Hepatocyte (in vitro differentiated cells): ENCODE data around the gene STK39. TPM values are rescaled to one million over a fixed set of nuclear protein-coding genes. Genes with fewer than 3 reads are reported as not detected.

Experiments used
- DNase-seq: peaks from one replicate; pipeline ENCODE4 v3.0.0-alpha.2; 2016; ENCODE audit warnings: low spot score
- H2AFZ ChIP-seq: fragments of 200-600 bp; sonication (generic); 2 replicates; pipeline ENCODE4 v1.6.0; 2016; ENCODE audit warnings: antibody characterized with exemption, mild to moderate bottlenecking
- H3K27ac ChIP-seq: fragments of 200-600 bp; sonication (generic); 2 replicates; pipeline ENCODE4 v1.5.1; 2016; ENCODE audit warnings: mild to moderate bottlenecking
- H3K27me3 ChIP-seq: fragments of 200-600 bp; sonication (generic); 2 replicates; pipeline ENCODE4 v1.6.1; 2016
- H3K36me3 ChIP-seq: fragments of 200-600 bp; sonication (generic); replicated peaks from 2 replicates; pipeline ENCODE4 v1.5.1; 2016; ENCODE audit warnings: low read depth; ENCODE audit not compliant: insufficient read depth
- H3K4me1 ChIP-seq: fragments of 200-600 bp; sonication (generic); 2 replicates; pipeline ENCODE4 v1.5.1; 2016; ENCODE audit warnings: mild to moderate bottlenecking, moderate library complexity; ENCODE audit not compliant: insufficient read depth
- H3K4me2 ChIP-seq: fragments of 200-600 bp; sonication (generic); 2 replicates; pipeline ENCODE4 v1.6.0; 2016
- H3K4me3 ChIP-seq: fragments of 200-600 bp; sonication (generic); 2 replicates; pipeline ENCODE4 v1.5.1; 2016; ENCODE audit warnings: mild to moderate bottlenecking
- H3K79me2 ChIP-seq: fragments of 200-600 bp; sonication (generic); 2 replicates; pipeline ENCODE4 v1.6.0; 2017; ENCODE audit warnings: mild to moderate bottlenecking
- H3K9me2 ChIP-seq: fragments of 200-600 bp; sonication (generic); replicated peaks from 2 replicates; pipeline ENCODE4 v1.6.0; 2017; ENCODE audit warnings: mild to moderate bottlenecking; ENCODE audit not compliant: insufficient read depth
- H3K9me3 ChIP-seq: fragments of 200-600 bp; sonication (generic); 2 replicates; pipeline ENCODE4 v1.5.1; 2016; ENCODE audit warnings: low read depth, mild to moderate bottlenecking
- H4K20me1 ChIP-seq: fragments of 200-600 bp; sonication (generic); 2 replicates; pipeline ENCODE4 v1.6.0; 2016; ENCODE audit warnings: mild to moderate bottlenecking; ENCODE audit not compliant: insufficient read depth, poor library complexity, severe bottlenecking
- CTCF ChIP-seq: fragments of 200-600 bp; sonication (generic); IDR thresholded peaks from 2 replicates; pipeline ENCODE4 v1.5.1; 2016; ENCODE audit warnings: antibody characterized with exemption, mild to moderate bottlenecking; ENCODE audit not compliant: poor library complexity
- EZH2 ChIP-seq: fragments of 200-600 bp; sonication (generic); IDR thresholded peaks from 2 replicates; pipeline ENCODE4 v1.6.1; 2016; ENCODE audit warnings: antibody characterized with exemption, mild to moderate bottlenecking, borderline replicate concordance
- EZH2phosphoT487 ChIP-seq: fragments of 200-600 bp; sonication (generic); IDR thresholded peaks from one replicate; pipeline ENCODE4 v1.6.1; 2018; ENCODE audit warnings: antibody characterized with exemption, mild to moderate bottlenecking, low read depth, moderate library complexity; ENCODE audit not compliant: unreplicated experiment, severe bottlenecking
- WGBS: methylation state at CpG from one replicate; pipeline ENCODE4 v1.1.6; 2016; ENCODE audit warnings: low lambda C conversion rate; ENCODE audit errors: missing lambda C conversion rate; 5-methylcytosine and 5-hydroxymethylcytosine counted together
- polyA plus RNA-seq: library from polyadenylated mRNA; unstranded; fragments of >200 nt; fragmentation: Nextera tagmentation; extraction: Ambion mirVana; gene quantifications from 2 replicates; pipeline ENCODE4 v1.2.1, GENCODE V29; 2016
- total RNA-seq: library from RNA; depleted of rRNA; stranded (reverse); fragments of >200 nt; gene quantifications from 2 replicates; pipeline ENCODE4 v1.2.3, GENCODE V29; 2014

STK39 gene
- total and polyA plus RNA-seq, 2 experiments from 2014 or later, result 26.9 to 39.4 TPM

GRCh38 chr2:168118733-168119514, 128.5 kb downstream of the STK39 start:
- no peak overlapping the region for H3K4me2 ChIP-seq
- no peaks in the 10 kb centered on the region for H3K4me1 ChIP-seq
- H4K20me1 ChIP-seq, result no peaks in the 10 kb centered on the region
- H3K36me3 ChIP-seq, result no peaks in the 10 kb centered on the region
- H3K4me3 ChIP-seq, result no peak overlapping the region
- TF ChIP-seq CTCF (peak; percentile 82), EZH2phosphoT487 (no peak)
- no peaks in the 10 kb centered on the region for H3K79me2 ChIP-seq
- WGBS, result 68% methylated on average over 10 of the region's 10 CpGs
- no peaks in the 10 kb centered on the region for H3K9me3 ChIP-seq
- no peaks in the 10 kb centered on the region for H3K9me2 ChIP-seq
- H3K27ac ChIP-seq, result no peak overlapping the region
- DNase-seq, result peak; percentile 90
- no peak overlapping the region for H2AFZ ChIP-seq
- H3K27me3 ChIP-seq, result no peaks in the 10 kb centered on the region

DNA sequence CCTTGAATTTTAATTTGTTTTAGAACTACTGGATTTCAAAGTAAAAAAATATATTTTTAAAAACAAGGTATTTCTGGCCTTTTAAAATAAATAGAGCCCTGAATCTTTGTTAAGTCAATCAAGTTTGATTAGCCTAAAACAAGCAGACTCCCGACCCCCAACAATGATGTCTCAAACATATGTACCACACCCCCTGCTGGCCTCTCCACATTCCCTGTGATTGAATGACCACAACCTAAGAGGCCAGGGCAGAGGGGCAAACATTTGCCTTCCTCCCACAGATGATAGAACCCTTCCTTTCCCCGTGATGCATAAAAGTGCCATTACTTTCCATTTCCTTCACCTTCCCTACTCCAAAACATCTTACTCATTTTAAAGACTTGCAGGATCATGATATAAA, 130.9 kb downstream of the STK39 start:
- Histone ChIP-seq H3K4me3 (no peak overlapping the region), H3K27ac (no peak overlapping the region), H3K4me1 (no peaks in the 10 kb centered on the region), H3K36me3 (no peaks in the 10 kb centered on the region), H3K27me3 (no peaks in the 10 kb centered on the region), H4K20me1 (no peaks in the 10 kb centered on the region), H3K4me2 (no peak overlapping the region), H3K79me2 (no peaks in the 10 kb centered on the region), H3K9me2 (no peaks in the 10 kb centered on the region), H3K9me3 (no peaks in the 10 kb centered on the region), H2AFZ (no peak overlapping the region)
- no peak for DNase-seq
- no peak for TF ChIP-seq EZH2
- peak; percentile 13 for TF ChIP-seq CTCF
- WGBS, result 64% methylated on average over 2 of the region's 2 CpGs

DNA sequence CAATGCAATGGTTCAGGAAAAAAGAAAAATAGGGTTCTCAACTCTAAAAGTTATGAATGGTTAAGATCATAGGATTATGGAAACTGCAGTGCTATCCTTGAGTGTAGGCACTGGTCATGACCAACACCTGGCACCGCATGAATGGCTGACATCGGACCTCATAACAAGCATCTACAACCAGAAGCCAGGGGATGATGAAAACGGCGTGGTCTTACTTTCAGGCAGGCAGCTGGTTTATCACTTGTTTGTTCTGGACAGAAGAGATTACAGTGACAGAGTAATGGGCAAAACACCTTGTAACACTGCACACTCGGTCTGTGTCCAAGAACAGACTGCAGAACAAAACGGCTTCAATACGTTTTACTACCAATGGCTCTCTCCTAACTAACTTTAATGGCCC, 132.8 kb downstream of the STK39 start:
- DNase-seq, result no peak
- no peak overlapping the region for H2AFZ ChIP-seq
- H3K4me3 ChIP-seq, result no peak overlapping the region
- H3K4me2 ChIP-seq, result no peak overlapping the region
- no peaks in the 10 kb centered on the region for H3K79me2 ChIP-seq
- no peaks in the 10 kb centered on the region for H3K9me2 ChIP-seq
- no peaks in the 10 kb centered on the region for H4K20me1 ChIP-seq
- no peaks in the 10 kb centered on the region for H3K4me1 ChIP-seq
- WGBS, result 41% methylated on average over 7 of the region's 7 CpGs
- no peak overlapping the region for H3K27ac ChIP-seq
- H3K36me3 ChIP-seq, result no peaks in the 10 kb centered on the region
- H3K27me3 ChIP-seq, result no peaks in the 10 kb centered on the region
- TF ChIP-seq CTCF (no peak), EZH2phosphoT487 (no peak), EZH2 (no peak)
- H3K9me3 ChIP-seq, result no peaks in the 10 kb centered on the region
